Measurements from ENCODE around the gene HMCES.
"Not testable (repeated sequence)": the region's sequence is repeated elsewhere in the genome, so short reads cannot be mapped to it uniquely, and the experiment has no call there.

Gene HMCES

DNA sequence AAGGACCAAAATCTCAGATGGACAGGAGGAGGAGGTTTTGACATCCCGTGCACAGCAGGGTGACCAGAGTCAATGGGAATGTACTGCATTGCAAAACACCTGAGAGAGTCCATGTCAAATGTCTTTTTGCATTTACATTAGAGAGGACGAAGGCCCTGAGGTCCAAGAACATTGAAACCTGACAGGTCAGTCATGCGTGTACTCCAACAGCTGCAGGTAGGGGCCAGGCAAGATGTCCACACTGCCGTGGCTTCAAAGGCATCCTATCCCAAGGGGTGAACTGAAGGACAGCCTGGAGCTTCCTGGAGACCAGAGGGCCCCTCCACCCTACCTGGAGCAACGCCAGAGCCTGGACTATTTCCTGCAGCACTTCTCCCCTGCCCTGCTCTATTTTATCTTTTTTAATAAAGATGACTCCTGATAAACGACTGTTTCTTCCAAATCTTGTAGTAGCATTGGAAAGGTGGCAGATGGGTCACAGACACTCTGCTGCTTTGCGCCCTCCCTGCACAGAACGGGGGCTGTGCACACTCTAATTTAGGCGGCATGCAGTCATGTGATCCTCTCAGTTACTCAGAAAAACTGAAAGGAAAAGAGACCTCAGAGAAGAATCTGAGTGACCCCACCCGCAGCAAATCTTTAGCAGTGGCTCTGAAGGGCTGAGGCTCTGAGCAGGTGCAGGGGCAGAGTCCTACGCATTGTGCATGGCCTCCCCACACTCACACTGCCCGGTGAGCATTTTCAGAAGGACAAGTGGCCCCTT lies 68.2 kb downstream of the HMCES start:
- DNase-seq (ENCODE audit: low read depth) = no peak

DNA sequence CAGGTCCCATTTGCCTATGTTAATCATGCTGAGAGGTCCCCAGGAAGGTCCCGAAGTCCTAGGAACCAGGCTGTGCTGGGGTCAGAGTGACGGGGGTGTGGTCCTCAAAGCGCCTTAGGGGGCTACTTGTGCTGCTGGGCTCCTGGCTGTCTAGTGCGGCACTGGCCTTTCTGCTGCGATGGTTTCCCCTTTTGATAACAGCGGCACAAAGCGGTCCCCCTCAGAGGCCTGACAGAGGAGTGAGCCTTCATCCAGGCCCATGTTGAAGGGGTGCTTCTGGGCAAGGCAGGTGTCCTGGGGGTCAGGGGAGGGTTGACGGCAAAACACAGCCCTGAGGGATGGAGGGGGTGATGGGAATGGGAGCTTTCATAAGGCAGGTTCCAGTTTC lies 68.8 kb downstream of the HMCES start:
- DNase-seq (ENCODE audit: low read depth) = no peak

DNA sequence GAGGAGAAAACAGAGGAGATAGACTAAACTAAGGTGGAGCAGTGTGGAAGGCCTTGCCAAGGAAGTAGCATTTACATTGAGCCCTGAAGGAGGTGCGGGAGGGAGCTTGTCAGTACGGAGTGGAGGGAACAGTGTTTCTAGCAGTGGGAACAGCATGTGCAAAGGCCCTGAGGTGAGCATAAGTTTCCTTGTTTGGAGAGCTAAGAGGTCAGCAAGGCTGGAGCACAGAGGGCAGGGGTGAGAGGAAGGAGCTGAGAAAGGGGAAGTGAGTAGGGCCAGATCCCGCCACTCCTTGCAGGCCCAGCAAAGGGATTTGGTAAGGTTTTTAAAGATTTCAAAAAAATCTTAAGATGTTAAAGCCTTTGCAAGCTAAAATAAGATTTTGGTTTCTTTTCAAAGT lies 70.1 kb downstream of the HMCES start:
- no peak for DNase-seq (ENCODE audit: low read depth)

DNA sequence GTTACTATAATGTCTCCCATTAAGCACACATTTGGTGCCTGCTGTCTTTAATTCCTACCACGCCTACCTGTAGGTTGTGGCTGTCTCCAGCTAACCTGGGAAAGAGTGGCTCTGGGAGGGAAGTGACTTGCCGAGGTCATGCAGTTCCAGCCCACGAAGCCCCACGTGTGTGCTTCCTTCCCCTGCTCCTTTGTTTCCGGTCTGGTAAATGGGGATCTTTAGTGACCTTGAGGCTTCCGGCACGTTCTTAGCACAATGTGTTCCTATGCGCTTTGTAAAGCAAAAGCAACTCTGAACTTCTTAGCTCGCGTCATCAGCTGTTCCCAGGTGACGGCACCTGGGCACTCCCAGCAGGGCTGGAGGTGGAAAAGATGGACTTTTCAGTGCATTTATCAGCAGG lies 70.5 kb downstream of the HMCES start:
- DNase-seq (ENCODE audit: low read depth) = not testable (repeated sequence)

DNA sequence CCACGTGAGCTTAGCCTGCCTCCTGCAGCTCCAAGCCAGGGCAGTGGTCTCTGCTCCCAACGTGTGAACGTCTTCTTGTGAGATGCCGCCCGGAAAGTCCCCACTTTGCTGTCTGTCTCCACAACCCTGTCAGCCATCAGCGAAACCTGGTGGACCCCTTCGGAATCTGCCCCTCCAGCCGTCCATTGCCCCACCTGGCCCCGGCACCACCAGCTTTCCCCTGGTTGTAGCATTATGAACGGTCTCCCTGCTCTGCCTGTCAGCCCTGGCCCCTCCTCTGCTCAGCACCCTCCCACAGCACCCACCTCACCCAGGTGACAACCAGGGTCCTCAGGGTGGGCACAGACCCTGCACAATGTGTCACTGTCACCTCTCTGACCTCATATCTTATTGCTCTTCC lies 71.1 kb downstream of the HMCES start:
- no peak for DNase-seq (ENCODE audit: low read depth)

DNA sequence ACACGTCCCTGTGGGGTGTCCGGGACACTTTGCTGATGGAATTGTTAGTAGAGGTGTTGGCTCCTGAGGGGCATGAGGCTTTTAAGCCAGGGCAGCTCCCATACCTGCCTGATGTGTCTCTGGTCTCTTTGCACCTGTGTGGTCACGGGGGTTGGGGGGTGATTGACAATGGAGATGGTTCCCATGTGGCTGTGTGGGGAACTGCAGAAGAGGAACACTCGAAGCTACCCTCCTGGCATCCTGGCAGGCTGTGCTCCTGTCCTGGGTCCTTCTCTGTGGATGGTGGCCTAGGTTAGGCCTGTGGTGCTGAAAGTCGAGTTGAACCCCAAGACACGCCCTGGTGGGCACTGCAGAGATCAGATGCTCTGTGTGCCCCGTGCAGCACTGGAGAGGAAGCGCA lies 73.4 kb downstream of the HMCES start:
- DNase-seq (ENCODE audit: low read depth) = no peak

DNA sequence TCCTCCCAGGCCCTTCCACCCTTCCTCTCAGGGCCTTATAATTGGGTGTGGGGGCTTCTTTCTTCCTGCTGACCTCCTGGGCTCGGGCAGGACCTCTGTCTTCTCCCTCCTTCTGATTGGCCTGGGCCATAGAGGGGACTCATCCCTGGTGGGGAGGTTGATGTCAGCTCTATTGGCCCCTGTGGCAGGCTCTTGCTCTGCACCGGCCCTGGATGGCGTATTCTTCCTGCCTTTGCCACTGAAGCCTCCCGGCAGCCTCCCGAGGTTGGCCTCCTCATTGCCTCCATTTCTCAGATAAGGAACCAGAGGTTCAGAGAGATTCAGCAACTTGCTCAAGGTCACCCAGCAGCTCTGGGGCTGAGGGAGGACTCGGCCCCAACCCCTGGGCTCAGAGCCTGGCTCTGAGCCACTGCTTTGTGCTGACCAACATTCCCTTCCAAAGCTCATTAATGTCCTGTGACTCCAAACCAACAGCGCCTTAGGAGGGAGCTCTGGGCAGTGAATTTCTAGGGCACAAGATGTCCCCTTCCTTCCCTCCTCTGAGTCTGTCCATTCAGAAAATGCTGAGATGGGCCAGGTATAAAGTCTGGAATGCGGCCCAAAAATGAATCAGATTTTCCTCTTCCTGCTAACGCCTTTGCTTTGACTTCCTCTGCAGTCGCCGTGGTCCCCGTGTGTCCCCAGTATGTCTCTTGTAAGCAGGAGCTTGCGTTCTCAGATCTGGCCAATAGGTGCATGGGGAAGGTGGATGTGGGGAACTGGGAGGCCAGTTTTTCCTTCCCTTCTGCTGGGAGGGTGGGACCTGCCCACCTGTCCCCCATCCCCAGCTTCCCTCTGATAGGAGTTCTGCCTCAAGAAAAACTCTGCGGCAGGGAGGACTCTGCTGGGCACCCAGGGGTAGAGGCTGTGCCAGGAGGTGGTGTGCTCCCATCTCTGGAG lies 74.2 kb downstream of the HMCES start:
- DNase-seq (ENCODE audit: low read depth) = no peak

DNA sequence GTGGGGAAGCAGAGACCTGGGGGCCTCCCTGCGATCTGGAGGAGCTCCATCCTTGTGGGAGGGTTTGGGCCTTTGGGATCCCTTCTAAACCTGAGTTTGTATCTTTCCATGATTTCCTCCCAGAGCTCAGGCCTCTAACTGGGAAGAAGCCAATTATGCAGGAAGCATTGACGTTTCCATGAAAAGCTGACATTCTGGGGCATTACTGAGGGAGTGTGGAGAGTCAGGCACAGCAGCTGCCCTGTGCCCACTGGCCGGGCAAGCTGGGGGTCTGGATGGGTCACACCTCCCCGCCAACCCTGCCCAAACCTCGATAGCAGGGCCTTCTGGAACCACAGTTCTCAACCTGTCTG lies 74.9 kb downstream of the HMCES start:
- DNase-seq (ENCODE audit: low read depth) = no peak
